Kidney epithelial cell (primary cell): ENCODE results near the gene TMEM212. TPM values are rescaled to one million over a fixed set of nuclear protein-coding genes. Genes with fewer than 3 reads are reported as not detected.
"Not testable (repeated sequence)": the region's sequence is repeated elsewhere in the genome, so short reads cannot be mapped to it uniquely, and the experiment has no call there.

Experiments used
- DNase-seq: peaks from one replicate; pipeline ENCODE4 v3.0.0-alpha.2; 2010; ENCODE audit warnings: low read depth
- H3K27me3 ChIP-seq: 2 replicates; pipeline ENCODE4 v1.6.0; 2011; ENCODE audit warnings: low read length; ENCODE audit not compliant: control insufficient read depth, insufficient read depth
- H3K36me3 ChIP-seq: 2 replicates; pipeline ENCODE4 v1.5.1; 2011; ENCODE audit warnings: low read length; ENCODE audit not compliant: control insufficient read depth, insufficient read depth
- H3K4me3 ChIP-seq: 2 replicates; pipeline ENCODE4 v1.5.1; 2011; ENCODE audit warnings: low read depth, mild to moderate bottlenecking, control low read depth, low read length
- total RNA-seq: library from RNA; depleted of rRNA; stranded (reverse); fragments of >200 nt; gene quantifications from 2 replicates; pipeline ENCODE4 v1.2.3, GENCODE V29; 2015
- TF ChIP-seq, protein P1 (sequence below): IDR thresholded peaks from 2 replicates; pipeline ENCODE4 v1.5.1; 2011; ENCODE audit warnings: mild to moderate bottlenecking, moderate library complexity, low read length, control low read depth, inconsistent platforms; ENCODE audit not compliant: insufficient read depth, poor library complexity, severe bottlenecking

The TMEM212 gene
- total RNA-seq, 1 donor from 2014 or later: not detected

DNA sequence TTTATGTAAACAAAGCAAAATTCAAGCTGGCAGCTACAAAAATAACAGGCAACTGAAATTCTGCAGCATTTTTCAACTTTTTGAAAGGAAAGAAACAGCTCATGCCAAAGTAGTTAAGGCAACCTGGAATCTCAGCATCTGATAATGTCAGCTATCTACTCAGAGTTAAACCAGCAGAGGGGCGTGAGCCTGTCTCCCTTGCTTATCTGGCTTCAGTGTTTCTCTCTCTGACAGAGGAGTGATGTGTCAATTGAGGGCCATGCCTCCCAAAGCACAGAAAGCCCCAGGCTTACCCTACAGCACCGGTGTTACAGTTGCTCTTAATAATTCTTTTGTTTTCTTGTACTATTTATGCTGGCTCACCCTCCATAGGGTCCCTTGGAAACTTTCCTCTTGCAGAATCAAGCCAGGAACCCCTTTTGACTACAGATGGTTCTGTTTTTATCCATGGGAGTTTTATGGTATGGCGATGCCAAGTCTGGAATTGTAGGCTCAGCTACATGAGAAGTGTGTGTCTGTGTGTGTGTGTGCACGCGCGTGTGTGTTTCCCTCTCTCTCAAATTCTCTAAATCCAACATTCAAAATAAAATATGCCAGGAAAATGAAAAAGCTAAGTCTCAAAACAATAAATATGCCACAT, 7.3 kb downstream of the TMEM212 start:
- no peak for DNase-seq
- TF ChIP-seq, protein P1, sequence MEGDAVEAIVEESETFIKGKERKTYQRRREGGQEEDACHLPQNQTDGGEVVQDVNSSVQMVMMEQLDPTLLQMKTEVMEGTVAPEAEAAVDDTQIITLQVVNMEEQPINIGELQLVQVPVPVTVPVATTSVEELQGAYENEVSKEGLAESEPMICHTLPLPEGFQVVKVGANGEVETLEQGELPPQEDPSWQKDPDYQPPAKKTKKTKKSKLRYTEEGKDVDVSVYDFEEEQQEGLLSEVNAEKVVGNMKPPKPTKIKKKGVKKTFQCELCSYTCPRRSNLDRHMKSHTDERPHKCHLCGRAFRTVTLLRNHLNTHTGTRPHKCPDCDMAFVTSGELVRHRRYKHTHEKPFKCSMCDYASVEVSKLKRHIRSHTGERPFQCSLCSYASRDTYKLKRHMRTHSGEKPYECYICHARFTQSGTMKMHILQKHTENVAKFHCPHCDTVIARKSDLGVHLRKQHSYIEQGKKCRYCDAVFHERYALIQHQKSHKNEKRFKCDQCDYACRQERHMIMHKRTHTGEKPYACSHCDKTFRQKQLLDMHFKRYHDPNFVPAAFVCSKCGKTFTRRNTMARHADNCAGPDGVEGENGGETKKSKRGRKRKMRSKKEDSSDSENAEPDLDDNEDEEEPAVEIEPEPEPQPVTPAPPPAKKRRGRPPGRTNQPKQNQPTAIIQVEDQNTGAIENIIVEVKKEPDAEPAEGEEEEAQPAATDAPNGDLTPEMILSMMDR: no peak
- no peak overlapping the region for H3K4me3 ChIP-seq
- no peaks in the 10 kb centered on the region for H3K27me3 ChIP-seq
- H3K36me3 ChIP-seq: no peaks in the 10 kb centered on the region

DNA sequence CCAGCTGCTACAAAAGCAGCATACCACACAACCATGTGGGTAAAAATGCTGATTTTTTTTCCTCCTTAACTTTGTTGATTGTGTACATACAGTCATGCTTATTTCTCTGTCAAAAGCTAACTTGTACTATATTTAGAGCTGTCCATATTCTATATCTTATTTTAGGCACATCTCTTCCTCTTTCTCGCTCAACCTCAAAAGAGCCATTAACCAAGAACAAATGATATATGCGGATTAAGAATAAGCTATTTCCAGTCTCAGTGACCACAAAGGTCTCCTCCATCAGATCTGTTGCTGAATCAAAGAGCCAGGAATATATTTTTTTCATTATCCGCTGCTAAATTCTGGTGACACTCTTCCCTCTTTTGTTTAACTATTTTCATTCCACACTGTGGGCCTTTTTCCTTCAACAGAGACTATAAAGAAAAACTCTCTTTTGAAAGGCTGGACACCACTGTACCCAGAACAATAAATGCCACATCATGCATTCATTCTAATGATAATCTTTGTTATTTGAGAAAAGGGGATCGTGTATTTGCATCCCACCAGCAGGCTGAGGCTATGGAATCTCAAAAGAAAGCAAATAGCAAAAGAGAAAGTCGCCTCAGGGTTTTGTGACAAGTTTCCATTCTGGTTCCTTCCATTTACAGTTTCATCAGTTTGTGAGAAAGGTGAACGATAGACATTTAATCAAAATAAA, 8.0 kb downstream of the TMEM212 start:
- DNase-seq: no peak
- TF ChIP-seq, protein P1: no peak
- no peaks in the 10 kb centered on the region for H3K27me3 ChIP-seq
- no peaks in the 10 kb centered on the region for H3K36me3 ChIP-seq
- H3K4me3 ChIP-seq: no peak overlapping the region

DNA sequence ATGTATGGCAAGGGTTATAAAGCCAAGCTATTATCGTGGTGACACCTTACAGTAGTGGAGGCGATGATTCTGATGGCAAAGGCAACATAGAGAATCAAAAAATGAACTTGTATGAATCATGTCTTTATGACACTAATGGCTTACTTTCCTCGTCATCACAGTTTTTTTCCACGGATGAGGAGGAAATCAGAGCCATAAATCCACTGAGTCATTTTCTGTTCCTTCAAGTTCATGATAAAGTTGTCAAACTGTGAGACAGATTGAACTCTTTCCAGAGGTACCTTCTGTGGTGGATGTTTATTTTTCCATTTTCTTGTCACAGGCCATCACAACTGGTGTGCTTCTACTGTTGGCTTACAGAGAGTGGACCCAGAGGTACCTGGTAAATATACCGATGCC, 8.5 kb downstream of the TMEM212 start:
- DNase-seq: no peak
- TF ChIP-seq, protein P1: no peak
- no peak overlapping the region for H3K4me3 ChIP-seq
- H3K27me3 ChIP-seq: no peaks in the 10 kb centered on the region
- no peaks in the 10 kb centered on the region for H3K36me3 ChIP-seq

DNA sequence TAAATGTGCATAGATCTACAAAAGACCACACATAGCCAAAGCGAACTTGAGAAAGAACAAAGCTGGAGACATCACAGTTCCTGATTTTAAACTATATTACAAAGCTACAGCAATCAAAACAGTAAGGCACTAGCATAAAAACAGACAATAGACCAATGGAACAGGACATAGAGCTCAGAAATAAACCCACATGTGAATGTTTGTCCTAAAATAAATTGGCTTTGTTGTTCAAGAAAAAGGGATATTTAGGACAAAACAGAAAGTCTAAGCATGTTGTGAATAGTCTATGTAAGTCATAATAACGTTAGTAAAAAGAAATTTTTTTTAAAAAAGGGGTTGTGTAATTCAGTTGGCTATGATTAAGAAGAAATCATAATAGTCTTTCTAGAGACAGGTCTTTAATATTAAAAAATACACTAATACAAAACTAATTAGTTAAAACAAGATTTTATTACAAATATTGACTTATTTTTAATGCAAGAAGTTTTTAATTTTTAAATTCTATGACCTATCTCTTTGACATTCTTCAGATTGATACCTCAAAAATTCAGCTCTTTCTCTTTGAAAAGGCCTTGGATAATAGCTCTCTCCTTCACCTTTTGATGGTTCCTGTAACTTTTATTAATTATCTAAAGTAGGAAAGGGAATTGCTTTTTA, 11.6 kb downstream of the TMEM212 start:
- DNase-seq: no peak
- no peaks in the 10 kb centered on the region for H3K27me3 ChIP-seq
- H3K4me3 ChIP-seq: no peak overlapping the region
- H3K36me3 ChIP-seq: no peaks in the 10 kb centered on the region
- TF ChIP-seq, protein P1: no peak

DNA sequence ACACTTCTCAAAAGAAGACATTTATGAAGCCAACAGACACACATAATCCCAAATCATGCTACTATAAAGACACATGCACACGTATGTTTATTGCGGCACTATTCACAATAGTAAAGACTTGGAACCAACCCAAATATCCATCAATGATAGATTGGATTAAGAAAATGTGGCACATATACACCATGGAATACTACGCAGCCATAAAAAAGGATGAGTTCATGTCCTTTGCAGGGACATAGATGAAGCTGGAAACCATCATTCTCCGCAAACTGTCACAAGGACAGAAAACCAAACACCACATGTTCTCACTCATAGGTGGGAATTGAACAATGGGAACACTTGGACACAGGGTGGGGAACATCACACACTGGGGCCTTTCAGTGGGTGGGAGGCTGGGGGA, 15.6 kb downstream of the TMEM212 start:
- not testable (repeated sequence) for H3K36me3 ChIP-seq, DNase-seq, H3K4me3 ChIP-seq, H3K27me3 ChIP-seq

DNA sequence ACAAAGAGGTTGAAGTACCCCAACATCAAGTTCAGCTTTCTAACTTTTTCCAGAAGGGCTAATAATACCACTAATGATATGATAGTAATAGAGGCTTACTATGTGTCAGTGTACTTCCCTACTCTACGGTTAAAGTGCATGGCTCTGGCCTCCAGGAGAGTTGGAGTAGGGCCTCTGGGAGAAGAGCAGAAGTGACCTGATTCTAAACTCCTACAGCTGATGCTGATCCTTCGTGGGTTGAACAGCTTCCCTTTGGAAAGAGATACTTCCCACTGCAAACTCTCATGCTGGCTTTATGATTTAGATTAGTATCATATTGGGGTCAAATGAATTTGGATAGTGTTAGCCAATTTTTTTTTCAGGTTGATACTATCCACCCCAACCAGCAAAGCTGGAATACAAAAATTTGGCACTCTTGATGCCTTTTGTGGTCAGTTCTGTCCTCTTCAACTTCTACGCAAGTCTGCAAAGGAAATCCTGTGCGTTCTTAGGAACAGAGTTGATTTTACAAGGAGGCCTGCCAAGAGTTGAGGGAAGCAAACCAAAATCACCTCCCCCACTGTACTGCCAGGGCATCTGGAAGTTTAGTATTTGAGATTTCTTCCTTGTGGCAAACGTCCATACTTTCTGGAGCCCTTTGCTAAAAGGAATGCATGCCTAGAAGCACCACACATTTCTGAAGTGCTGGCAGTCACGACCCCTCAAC, 17.8 kb downstream of the TMEM212 start:
- TF ChIP-seq, protein P1: no peak
- DNase-seq: no peak
- no peaks in the 10 kb centered on the region for H3K36me3 ChIP-seq
- H3K27me3 ChIP-seq: no peaks in the 10 kb centered on the region
- H3K4me3 ChIP-seq: no peak overlapping the region
